ENCODE measurements around the gene ITPKB. TPM values are rescaled to one million over a fixed set of nuclear protein-coding genes. Genes with fewer than 3 reads are reported as not detected.

Gene ITPKB
- total and polyA plus RNA-seq, 7 experiments from 2014 or later: 51.7 to 429 (median 177) TPM

GRCh38 chr1:226678701-226679100, 60.4 kb downstream of the ITPKB start:
- intact Hi-C loops (cut with micrococcal nuclease): loop anchor here (5.0 kb wide), 3 partner anchors 264 to 681 kb away; partner anchors contain the start of genes PARP1 (in 2 of the 2), COQ8A (in 1 of the 2) and SDE2 (in 1 of the 2)
- POLR2A ChIA-PET: interaction anchor here (0.9 to 16.9 kb wide), 7 partner anchors 8 to 55 kb away, joined by 3 to 276 read pairs (median 4); no protein-coding TSS in a partner anchor
- Mint-ChIP-seq H3K4me1 (peaks cover 81 to 100% (median 96%) of the 10 kb centered on the region in 7 donors), H3K27me3 (peaks cover 0 to 2% (median 0%) of the 10 kb centered on the region in 5 donors), H3K4me3 (peak overlapping the region; percentile 54 to 90 (median 82)), H3K9me3 (peaks cover 0 to 4% (median 0%) of the 10 kb centered on the region in 11 donors), H3K27ac (peak overlapping the region; percentile 95 to 100 (median 99)), H3K36me3 (peaks cover 0 to 20% (median 7%) of the 10 kb centered on the region in 5 donors)
- Histone ChIP-seq H3K36me3 (ENCODE audit: control insufficient read depth in 2 of 3, insufficient read depth in 3 of 3, low read length in 3 of 3) (peaks cover 0 to 4% (median 0%) of the 10 kb centered on the region in 3 experiments), H3K4me1 (ENCODE audit: control insufficient read depth in 2 of 2, insufficient read depth in 2 of 2, low read length in 2 of 2) (peaks cover 83 to 96% of the 10 kb centered on the region in 2 donors), H3K9me3 (ENCODE audit: control insufficient read depth in 2 of 3, low read length in 3 of 3) (no peaks in the 10 kb centered on the region), H3K27me3 (ENCODE audit: control insufficient read depth in 2 of 2, insufficient read depth in 2 of 2, low read length in 2 of 2) (no peaks in the 10 kb centered on the region), H3K4me3 (ENCODE audit: low read length) (peak overlapping the region; percentile 40), H3K27ac (ENCODE audit: low read depth, low read length) (peak overlapping the region; percentile 86)
- CTCF ChIA-PET: interaction anchor here (0.8 to 1.0 kb wide), 2 partner anchors 8 to 9 kb away, joined by 3 to 4 read pairs; no protein-coding TSS in a partner anchor
- ATAC-seq (peak; percentile 1), DNase-seq (peak in 2 of 9 donors; percentile 42 to 60)

- H3K27me3 Mint-ChIP-seq: peaks cover 0 to 2% (median 0%) of the 10 kb centered on the region in 5 donors
- peaks cover 83 to 96% of the 10 kb centered on the region in 2 donors for H3K4me1 ChIP-seq (ENCODE audit: control insufficient read depth in 2 of 2, insufficient read depth in 2 of 2, low read length in 2 of 2)
- peak overlapping the region; percentile 86 for H3K27ac ChIP-seq (ENCODE audit: low read depth, low read length)
- no peak for DNase-seq
- CTCF ChIA-PET: interaction anchor here (0.6 to 1.0 kb wide), 3 partner anchors 8 to 24 kb away, joined by 3 to 4 read pairs (median 3); no protein-coding TSS in a partner anchor
- H3K27me3 ChIP-seq (ENCODE audit: control insufficient read depth in 2 of 2, insufficient read depth in 2 of 2, low read length in 2 of 2): no peaks in the 10 kb centered on the region
- peaks cover 0 to 4% (median 0%) of the 10 kb centered on the region in 11 donors for H3K9me3 Mint-ChIP-seq
- intact Hi-C loops (cut with micrococcal nuclease): loop anchor here (5.0 kb wide), 3 partner anchors 264 to 681 kb away; partner anchors contain the start of genes PARP1 (in 2 of the 2), COQ8A (in 1 of the 2) and SDE2 (in 1 of the 2)
- no peaks in the 10 kb centered on the region for H3K9me3 ChIP-seq (ENCODE audit: control insufficient read depth in 2 of 3, low read length in 3 of 3)
- H3K4me3 Mint-ChIP-seq: peak overlapping the region; percentile 54 to 90 (median 82)
- peak overlapping the region; percentile 95 to 100 (median 99) for H3K27ac Mint-ChIP-seq
- POLR2A ChIA-PET: interaction anchor here (1.0 to 16.9 kb wide), 6 partner anchors 8 to 55 kb away, joined by 3 to 276 read pairs (median 6); no protein-coding TSS in a partner anchor
- H3K36me3 ChIP-seq (ENCODE audit: control insufficient read depth in 2 of 3, insufficient read depth in 3 of 3, low read length in 3 of 3): peaks cover 0 to 4% (median 0%) of the 10 kb centered on the region in 3 experiments
- peak overlapping the region; percentile 40 for H3K4me3 ChIP-seq (ENCODE audit: low read length)
- no peak for ATAC-seq
- peaks cover 0 to 18% (median 4%) of the 10 kb centered on the region in 5 donors for H3K36me3 Mint-ChIP-seq
- peaks cover 81 to 100% (median 96%) of the 10 kb centered on the region in 7 donors for H3K4me1 Mint-ChIP-seq
Observed at GRCh38 chr1:226678251-226678650, 60.8 kb downstream of the ITPKB start.

- Histone ChIP-seq H3K9me3 (ENCODE audit: control insufficient read depth in 2 of 3, low read length in 3 of 3) (no peaks in the 10 kb centered on the region), H3K27ac (ENCODE audit: low read depth, low read length) (peak overlapping the region; percentile 86), H3K36me3 (ENCODE audit: control insufficient read depth in 2 of 3, insufficient read depth in 3 of 3, low read length in 3 of 3) (no peaks in the 10 kb centered on the region), H3K27me3 (ENCODE audit: control insufficient read depth in 2 of 2, insufficient read depth in 2 of 2, low read length in 2 of 2) (no peaks in the 10 kb centered on the region), H3K4me1 (ENCODE audit: control insufficient read depth in 2 of 2, insufficient read depth in 2 of 2, low read length in 2 of 2) (peaks cover 83 to 96% of the 10 kb centered on the region in 2 donors), H3K4me3 (ENCODE audit: low read length) (peak overlapping the region; percentile 33)
- peak; percentile 46 to 91 (median 80) for DNase-seq
- peaks cover 82 to 100% (median 93%) of the 10 kb centered on the region in 7 donors for H3K4me1 Mint-ChIP-seq
- peak; percentile 82 for ATAC-seq
- H3K27ac Mint-ChIP-seq: peak overlapping the region; percentile 95 to 100 (median 99)
- POLR2A ChIA-PET: interaction anchor here (0.5 to 16.9 kb wide), 18 partner anchors 9 to 151 kb away, joined by 3 to 276 read pairs (median 4); partner anchors contain the start of gene ITPKB
- H3K27me3 Mint-ChIP-seq: peaks cover 0 to 2% (median 0%) of the 10 kb centered on the region in 5 donors
- H3K4me3 Mint-ChIP-seq: peak overlapping the region; percentile 82 to 90 (median 84)
- H3K9me3 Mint-ChIP-seq: peaks cover 0 to 4% (median 0%) of the 10 kb centered on the region in 11 donors
- peaks cover 0 to 22% (median 8%) of the 10 kb centered on the region in 5 donors for H3K36me3 Mint-ChIP-seq
- intact Hi-C loops (cut with micrococcal nuclease): loop anchor here (1.0 to 5.0 kb wide), 5 partner anchors 26 to 680 kb away; partner anchors contain the start of genes PARP1 (in 2 of the 2), COQ8A (in 1 of the 2) and SDE2 (in 1 of the 2)
- CTCF ChIA-PET: interaction anchor here (0.6 to 1.8 kb wide), 9 partner anchors 8 to 54 kb away, joined by 3 to 5 read pairs (median 3); no protein-coding TSS in a partner anchor
Observed at GRCh38 chr1:226677027-226678020, 61.8 kb downstream of the ITPKB start.

GRCh38 chr1:226676381-226676780, 62.7 kb downstream of the ITPKB start:
- peaks cover 85 to 100% (median 93%) of the 10 kb centered on the region in 7 donors for H3K4me1 Mint-ChIP-seq
- H3K36me3 Mint-ChIP-seq: peaks cover 6 to 31% (median 18%) of the 10 kb centered on the region in 5 donors
- H3K9me3 Mint-ChIP-seq: peaks cover 0 to 4% (median 0%) of the 10 kb centered on the region in 11 donors
- H3K27ac ChIP-seq (ENCODE audit: low read depth, low read length): peak overlapping the region; percentile 86
- DNase-seq (no peak), ATAC-seq (no peak)
- CTCF ChIA-PET: interaction anchor here (0.7 to 1.8 kb wide), 5 partner anchors 9 to 52 kb away, joined by 3 to 5 read pairs (median 4); no protein-coding TSS in a partner anchor
- peaks cover 89 to 96% of the 10 kb centered on the region in 2 donors for H3K4me1 ChIP-seq (ENCODE audit: control insufficient read depth in 2 of 2, insufficient read depth in 2 of 2, low read length in 2 of 2)
- H3K4me3 Mint-ChIP-seq: peak overlapping the region in 9 of 10 donors; percentile 82 to 90 (median 84)
- peak overlapping the region; percentile 33 for H3K4me3 ChIP-seq (ENCODE audit: low read length)
- H3K27me3 ChIP-seq (ENCODE audit: control insufficient read depth in 2 of 2, insufficient read depth in 2 of 2, low read length in 2 of 2): no peaks in the 10 kb centered on the region
- POLR2A ChIA-PET: interaction anchor here (0.7 to 16.9 kb wide), 14 partner anchors 9 to 152 kb away, joined by 3 to 276 read pairs (median 4); no protein-coding TSS in a partner anchor
- H3K27me3 Mint-ChIP-seq: peaks cover 0 to 2% (median 0%) of the 10 kb centered on the region in 5 donors
- no peaks in the 10 kb centered on the region for H3K9me3 ChIP-seq (ENCODE audit: control insufficient read depth in 2 of 3, low read length in 3 of 3)
- peaks cover 0 to 4% (median 0%) of the 10 kb centered on the region in 3 experiments for H3K36me3 ChIP-seq (ENCODE audit: control insufficient read depth in 2 of 3, insufficient read depth in 3 of 3, low read length in 3 of 3)
- intact Hi-C loops (cut with micrococcal nuclease): loop anchor here (5.0 kb wide), 3 partner anchors 266 to 679 kb away; partner anchors contain the start of genes PARP1 (in 2 of the 2), COQ8A (in 1 of the 2) and SDE2 (in 1 of the 2)
- H3K27ac Mint-ChIP-seq: peak overlapping the region; percentile 95 to 100 (median 99)

GRCh38 chr1:226675715-226676357, 63.2 kb downstream of the ITPKB start:
- Mint-ChIP-seq H3K36me3 (peaks cover 12 to 34% (median 23%) of the 10 kb centered on the region in 5 donors), H3K9me3 (peaks cover 0 to 4% (median 0%) of the 10 kb centered on the region in 11 donors), H3K27me3 (peaks cover 0 to 2% (median 0%) of the 10 kb centered on the region in 5 donors), H3K27ac (peak overlapping the region; percentile 95 to 100 (median 99)), H3K4me3 (peak overlapping the region; percentile 81 to 90 (median 84)), H3K4me1 (peaks cover 85 to 100% (median 93%) of the 10 kb centered on the region in 7 donors)
- Histone ChIP-seq H3K27me3 (ENCODE audit: control insufficient read depth in 2 of 2, insufficient read depth in 2 of 2, low read length in 2 of 2) (no peaks in the 10 kb centered on the region), H3K27ac (ENCODE audit: low read depth, low read length) (peak overlapping the region; percentile 86), H3K4me1 (ENCODE audit: control insufficient read depth in 2 of 2, insufficient read depth in 2 of 2, low read length in 2 of 2) (peaks cover 92 to 97% of the 10 kb centered on the region in 2 donors), H3K9me3 (ENCODE audit: control insufficient read depth in 2 of 3, low read length in 3 of 3) (no peaks in the 10 kb centered on the region), H3K36me3 (ENCODE audit: control insufficient read depth in 2 of 3, insufficient read depth in 3 of 3, low read length in 3 of 3) (peaks cover 0 to 9% (median 0%) of the 10 kb centered on the region in 3 experiments), H3K4me3 (ENCODE audit: low read length) (peak overlapping the region; percentile 33)
- intact Hi-C loops (cut with micrococcal nuclease): loop anchor here (1.0 to 5.0 kb wide), 16 partner anchors 13 to 679 kb away; partner anchors contain the start of genes ITPKB (in 2 of the 2), PARP1 (in 2 of the 2), COQ8A (in 1 of the 2) and PSEN2 (in 1 of the 2)
- DNase-seq (peak in 1 of 9 donors; percentile 75), ATAC-seq (no peak)
- POLR2A ChIA-PET: interaction anchor here (0.7 to 16.9 kb wide), 6 partner anchors 10 to 60 kb away, joined by 3 to 276 read pairs (median 8); no protein-coding TSS in a partner anchor
- CTCF ChIA-PET: interaction anchor here (1.8 kb wide), 1 partner anchor 28 kb away, joined by 4 read pairs; no protein-coding TSS in a partner anchor

Measured in naive thymus-derived CD4-positive, alpha-beta T cell (primary cell).